ENCODE results near the gene DPYD.

The DPYD gene

GRCh38 chr1:97907886-97908285 lies 12.9 kb downstream of the DPYD start:
- H3F3A ChIP-seq (ENCODE audit: insufficient read depth, low read length), result no peaks in the 10 kb centered on the region
- no peak overlapping the region for H3K9ac ChIP-seq (ENCODE audit: low read length)
- no peak overlapping the region for H3K27ac ChIP-seq (ENCODE audit: low read depth, low read length, poor library complexity, severe bottlenecking)
- H4K20me1 ChIP-seq (ENCODE audit: insufficient read depth, low read length), result no peaks in the 10 kb centered on the region
- H3K9me3 ChIP-seq (ENCODE audit: low read length), result no peaks in the 10 kb centered on the region
- H3K4me3 ChIP-seq (ENCODE audit: low read depth, low read length, poor library complexity, severe bottlenecking), result no peak overlapping the region
- no peaks in the 10 kb centered on the region for H3K79me2 ChIP-seq (ENCODE audit: insufficient read depth, low read length)
- no peaks in the 10 kb centered on the region for H3K27me3 ChIP-seq (ENCODE audit: insufficient read depth, low read length)
- no peaks in the 10 kb centered on the region for H3K9me2 ChIP-seq (ENCODE audit: low read depth, low read length)
- H2AFZ ChIP-seq (ENCODE audit: low read length), result no peak overlapping the region
- no peak overlapping the region for H3K4me2 ChIP-seq (ENCODE audit: low read length)
- peaks cover 10% of the 10 kb centered on the region for H3K4me1 ChIP-seq (ENCODE audit: insufficient read depth, low read length, severe bottlenecking)
- TF ChIP-seq EZH2 (IDR thresholded peaks at IDR 0.05; ENCODE audit: borderline replicate concordance, low read length) (no peak), CTCF (IDR thresholded peaks at IDR 0.05; ENCODE audit: low read length) (no peak)
- H3K36me3 ChIP-seq (ENCODE audit: insufficient read depth, low read length), result no peaks in the 10 kb centered on the region

- Histone ChIP-seq H3K36me3 (ENCODE audit: insufficient read depth, low read length) (no peaks in the 10 kb centered on the region), H3K9me3 (ENCODE audit: low read length) (no peaks in the 10 kb centered on the region), H3K4me3 (ENCODE audit: low read depth, low read length, poor library complexity, severe bottlenecking) (no peak overlapping the region), H3K4me2 (ENCODE audit: low read length) (no peak overlapping the region), H2AFZ (ENCODE audit: low read length) (no peak overlapping the region), H3K27me3 (ENCODE audit: insufficient read depth, low read length) (no peaks in the 10 kb centered on the region), H3K9ac (ENCODE audit: low read length) (no peak overlapping the region), H3F3A (ENCODE audit: insufficient read depth, low read length) (no peaks in the 10 kb centered on the region), H3K9me2 (ENCODE audit: low read depth, low read length) (no peaks in the 10 kb centered on the region), H3K4me1 (ENCODE audit: insufficient read depth, low read length, severe bottlenecking) (peaks cover 5% of the 10 kb centered on the region), H3K27ac (ENCODE audit: low read depth, low read length, poor library complexity, severe bottlenecking) (no peak overlapping the region), H4K20me1 (ENCODE audit: insufficient read depth, low read length) (no peaks in the 10 kb centered on the region), H3K79me2 (ENCODE audit: insufficient read depth, low read length) (no peaks in the 10 kb centered on the region)
- no peak for TF ChIP-seq CTCF (IDR thresholded peaks at IDR 0.05; ENCODE audit: low read length)
- TF ChIP-seq EZH2 (IDR thresholded peaks at IDR 0.05; ENCODE audit: borderline replicate concordance, low read length), result no peak
Observed at GRCh38 chr1:97906567-97907241, 14.1 kb downstream of the DPYD start.

- H3K4me3 ChIP-seq (ENCODE audit: low read depth, low read length, poor library complexity, severe bottlenecking), result no peak overlapping the region
- H2AFZ ChIP-seq (ENCODE audit: low read length), result no peak overlapping the region
- H3K4me2 ChIP-seq (ENCODE audit: low read length), result no peak overlapping the region
- TF ChIP-seq EZH2 (IDR thresholded peaks at IDR 0.05; ENCODE audit: borderline replicate concordance, low read length), result no peak
- no peak for TF ChIP-seq CTCF (IDR thresholded peaks at IDR 0.05; ENCODE audit: low read length)
- H3K79me2 ChIP-seq (ENCODE audit: insufficient read depth, low read length), result no peaks in the 10 kb centered on the region
- no peaks in the 10 kb centered on the region for H3K27me3 ChIP-seq (ENCODE audit: insufficient read depth, low read length)
- H3K36me3 ChIP-seq (ENCODE audit: insufficient read depth, low read length), result no peaks in the 10 kb centered on the region
- no peak overlapping the region for H3K9ac ChIP-seq (ENCODE audit: low read length)
- no peaks in the 10 kb centered on the region for H3K9me2 ChIP-seq (ENCODE audit: low read depth, low read length)
- H3K9me3 ChIP-seq (ENCODE audit: low read length), result no peaks in the 10 kb centered on the region
- H3K27ac ChIP-seq (ENCODE audit: low read depth, low read length, poor library complexity, severe bottlenecking), result no peak overlapping the region
- H4K20me1 ChIP-seq (ENCODE audit: insufficient read depth, low read length), result no peaks in the 10 kb centered on the region
- H3F3A ChIP-seq (ENCODE audit: insufficient read depth, low read length), result no peaks in the 10 kb centered on the region
- H3K4me1 ChIP-seq (ENCODE audit: insufficient read depth, low read length, severe bottlenecking), result no peaks in the 10 kb centered on the region
Observed at GRCh38 chr1:97905141-97905940, 15.5 kb downstream of the DPYD start.

Data from OCI-LY1 (cell line).